HG03469 (cell line): ENCODE measurements around the gene ANKRD42.
"Not testable (repeated sequence)": the region's sequence is repeated elsewhere in the genome, so short reads cannot be mapped to it uniquely, and the experiment has no call there.

Experiments used
- ATAC-seq: cut with Tn5 transposase; IDR thresholded peaks from one replicate; pipeline ENCODE4 v1.9.1; 2021; ENCODE audit warnings: mild to moderate bottlenecking, moderate library complexity, moderate number of reproducible peaks; ENCODE audit not compliant: unreplicated experiment

Gene ANKRD42

GRCh38 chr11:83172551-83172950, 21.0 kb upstream of the ANKRD42 start:
- no peak for ATAC-seq

GRCh38 chr11:83174008-83174407, 19.5 kb upstream of the ANKRD42 start:
- ATAC-seq: no peak

- ATAC-seq: no peak
Observed at GRCh38 chr11:83175815-83176214, 17.7 kb upstream of the ANKRD42 start.

GRCh38 chr11:83181815-83182214, 11.7 kb upstream of the ANKRD42 start:
- no peak for ATAC-seq

GRCh38 chr11:83185767-83186166, 7.7 kb upstream of the ANKRD42 start:
- ATAC-seq: no peak

GRCh38 chr11:83187465-83187864, 6.0 kb upstream of the ANKRD42 start:
- no peak for ATAC-seq

- ATAC-seq: no peak
Observed at GRCh38 chr11:83191491-83191890, 2.0 kb upstream of the ANKRD42 start.

GRCh38 chr11:83191986-83192385, 1.5 kb upstream of the ANKRD42 start:
- ATAC-seq: no peak

GRCh38 chr11:83192606-83193245, 786 bp upstream of the ANKRD42 start:
- no peak for ATAC-seq

GRCh38 chr11:83194281-83195142, 1.0 kb downstream of the ANKRD42 start:
- ATAC-seq: peak; percentile 38

GRCh38 chr11:83195143-83195466, 1.6 kb downstream of the ANKRD42 start:
- no peak for ATAC-seq

- no peak for ATAC-seq
Observed at GRCh38 chr11:83195649-83196048, 2.1 kb downstream of the ANKRD42 start.

- ATAC-seq: no peak
Observed at GRCh38 chr11:83200035-83200434, 6.5 kb downstream of the ANKRD42 start.

GRCh38 chr11:83205608-83206185, 12.2 kb downstream of the ANKRD42 start:
- no peak for ATAC-seq

- no peak for ATAC-seq
Observed at GRCh38 chr11:83206221-83206620, 12.7 kb downstream of the ANKRD42 start.

- ATAC-seq: not testable (repeated sequence)
Observed at GRCh38 chr11:83206771-83207382, 13.4 kb downstream of the ANKRD42 start.

- no peak for ATAC-seq
Observed at GRCh38 chr11:83219095-83219494, 25.6 kb downstream of the ANKRD42 start.

- no peak for ATAC-seq
Observed at GRCh38 chr11:83220260-83220659, 26.7 kb downstream of the ANKRD42 start.

GRCh38 chr11:83221694-83222093, 28.2 kb downstream of the ANKRD42 start:
- ATAC-seq: no peak

- no peak for ATAC-seq
Observed at GRCh38 chr11:83222499-83222898, 29.0 kb downstream of the ANKRD42 start.

GRCh38 chr11:83223457-83223856, 29.9 kb downstream of the ANKRD42 start:
- ATAC-seq: no peak

GRCh38 chr11:83235825-83236224, 42.3 kb downstream of the ANKRD42 start:
- ATAC-seq: no peak
